GM23248 (cell line): ENCODE results near the gene PACSIN1.

Source experiments
- EZH2 ChIP-seq: fragments of 200-600 bp; sonication (generic); IDR thresholded peaks from 2 replicates; pipeline ENCODE4 v1.6.1; 2018; ENCODE audit warnings: antibody characterized with exemption, mild to moderate bottlenecking; ENCODE audit not compliant: insufficient read depth, poor library complexity, severe bottlenecking
- EZH2phosphoT487 ChIP-seq: fragments of 200-600 bp; sonication (generic); IDR thresholded peaks from 2 replicates; pipeline ENCODE4 v1.6.1; 2018; ENCODE audit warnings: antibody characterized with exemption, moderate library complexity, mild to moderate bottlenecking, low read depth; ENCODE audit not compliant: insufficient read depth

- TF ChIP-seq EZH2 (no peak), EZH2phosphoT487 (no peak)
These were observed 49.9 kb downstream of the PACSIN1 start for GRCh38 chr6:34515473-34516387.
